ENCODE measurements around the gene HNRNPUL1. TPM values are rescaled to one million over a fixed set of nuclear protein-coding genes. Genes with fewer than 3 reads are reported as not detected.

Gene HNRNPUL1
- total and polyA plus RNA-seq, 9 of the 15 experiments (the other 6 are each of a cell fraction or from before 2014, with no cell fraction given), result 7.3 to 211 (median 85.0) TPM

DNA sequence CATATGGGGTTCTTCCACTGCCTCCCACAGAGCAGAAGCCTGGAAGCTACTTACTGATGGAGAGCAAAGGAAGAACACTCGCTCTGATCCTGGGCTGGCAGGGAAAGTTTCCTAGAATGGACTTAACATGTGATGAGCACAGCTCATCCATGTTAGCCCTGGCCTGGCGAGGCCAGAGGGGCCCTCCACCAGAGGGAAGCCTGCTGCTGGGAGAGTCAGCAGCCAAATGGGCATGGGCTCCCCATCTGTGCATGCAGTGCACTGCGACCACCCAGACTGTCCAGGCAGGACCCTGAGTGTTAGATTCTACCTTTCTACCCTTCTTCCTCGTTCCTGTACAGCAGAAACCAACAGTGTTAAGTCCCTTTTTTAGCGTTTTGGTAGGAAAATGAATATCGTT is 8.9 kb downstream of the HNRNPUL1 start:
- no peak for TF ChIP-seq ZNF165 (CRISPR knock-in tag; IDR thresholded peaks at IDR 0.05; ENCODE audit: borderline replicate concordance)
- no peak for TF ChIP-seq ARID1B (IDR thresholded peaks at IDR 0.05)
- TF ChIP-seq, protein P1, sequence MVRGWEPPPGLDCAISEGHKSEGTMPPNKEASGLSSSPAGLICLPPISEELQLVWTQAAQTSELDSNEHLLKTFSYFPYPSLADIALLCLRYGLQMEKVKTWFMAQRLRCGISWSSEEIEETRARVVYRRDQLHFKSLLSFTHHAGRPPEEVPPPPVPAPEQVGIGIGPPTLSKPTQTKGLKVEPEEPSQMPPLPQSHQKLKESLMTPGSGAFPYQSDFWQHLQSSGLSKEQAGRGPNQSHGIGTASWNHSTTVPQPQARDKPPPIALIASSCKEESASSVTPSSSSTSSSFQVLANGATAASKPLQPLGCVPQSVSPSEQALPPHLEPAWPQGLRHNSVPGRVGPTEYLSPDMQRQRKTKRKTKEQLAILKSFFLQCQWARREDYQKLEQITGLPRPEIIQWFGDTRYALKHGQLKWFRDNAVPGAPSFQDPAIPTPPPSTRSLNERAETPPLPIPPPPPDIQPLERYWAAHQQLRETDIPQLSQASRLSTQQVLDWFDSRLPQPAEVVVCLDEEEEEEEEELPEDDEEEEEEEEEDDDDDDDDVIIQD (CRISPR knock-in tag; IDR thresholded peaks at IDR 0.05), result no peak
- TF ChIP-seq, protein P2, sequence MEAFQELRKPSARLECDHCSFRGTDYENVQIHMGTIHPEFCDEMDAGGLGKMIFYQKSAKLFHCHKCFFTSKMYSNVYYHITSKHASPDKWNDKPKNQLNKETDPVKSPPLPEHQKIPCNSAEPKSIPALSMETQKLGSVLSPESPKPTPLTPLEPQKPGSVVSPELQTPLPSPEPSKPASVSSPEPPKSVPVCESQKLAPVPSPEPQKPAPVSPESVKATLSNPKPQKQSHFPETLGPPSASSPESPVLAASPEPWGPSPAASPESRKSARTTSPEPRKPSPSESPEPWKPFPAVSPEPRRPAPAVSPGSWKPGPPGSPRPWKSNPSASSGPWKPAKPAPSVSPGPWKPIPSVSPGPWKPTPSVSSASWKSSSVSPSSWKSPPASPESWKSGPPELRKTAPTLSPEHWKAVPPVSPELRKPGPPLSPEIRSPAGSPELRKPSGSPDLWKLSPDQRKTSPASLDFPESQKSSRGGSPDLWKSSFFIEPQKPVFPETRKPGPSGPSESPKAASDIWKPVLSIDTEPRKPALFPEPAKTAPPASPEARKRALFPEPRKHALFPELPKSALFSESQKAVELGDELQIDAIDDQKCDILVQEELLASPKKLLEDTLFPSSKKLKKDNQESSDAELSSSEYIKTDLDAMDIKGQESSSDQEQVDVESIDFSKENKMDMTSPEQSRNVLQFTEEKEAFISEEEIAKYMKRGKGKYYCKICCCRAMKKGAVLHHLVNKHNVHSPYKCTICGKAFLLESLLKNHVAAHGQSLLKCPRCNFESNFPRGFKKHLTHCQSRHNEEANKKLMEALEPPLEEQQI (IDR thresholded peaks at IDR 0.05), result no peak
- TF ChIP-seq NR1H2 (CRISPR knock-in tag; IDR thresholded peaks at IDR 0.05), result no peak
- no peak for TF ChIP-seq CTBP1 (IDR thresholded peaks at IDR 0.05; ENCODE audit: borderline replicate concordance)
- no peak for TF ChIP-seq SMARCC2 (IDR thresholded peaks at IDR 0.05; ENCODE audit: low read depth)
- TF ChIP-seq, protein P3, sequence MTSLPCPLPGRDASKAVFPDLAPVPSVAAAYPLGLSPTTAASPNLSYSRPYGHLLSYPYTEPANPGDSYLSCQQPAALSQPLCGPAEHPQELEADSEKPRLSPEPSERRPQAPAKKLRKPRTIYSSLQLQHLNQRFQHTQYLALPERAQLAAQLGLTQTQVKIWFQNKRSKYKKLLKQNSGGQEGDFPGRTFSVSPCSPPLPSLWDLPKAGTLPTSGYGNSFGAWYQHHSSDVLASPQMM (CRISPR knock-in tag; IDR thresholded peaks at IDR 0.05), result no peak
- TF ChIP-seq ZNF561 (CRISPR knock-in tag; conservative IDR thresholded peaks at IDR 0.05), result no peak
- no peak for TF ChIP-seq BRCA1 (IDR thresholded peaks at IDR 0.05)
- TF ChIP-seq BRCA1 (CRISPR knock-in tag; IDR thresholded peaks at IDR 0.05), result no peak
- no peak for TF ChIP-seq BCOR (IDR thresholded peaks at IDR 0.05)
- no peak for TF ChIP-seq SPI1 (IDR thresholded peaks at IDR 0.05; ENCODE audit: borderline replicate concordance, low read depth, low read length)
- TF ChIP-seq EP300 (IDR thresholded peaks at IDR 0.05; ENCODE audit: low read length), result no peak
- TF ChIP-seq, protein P4, sequence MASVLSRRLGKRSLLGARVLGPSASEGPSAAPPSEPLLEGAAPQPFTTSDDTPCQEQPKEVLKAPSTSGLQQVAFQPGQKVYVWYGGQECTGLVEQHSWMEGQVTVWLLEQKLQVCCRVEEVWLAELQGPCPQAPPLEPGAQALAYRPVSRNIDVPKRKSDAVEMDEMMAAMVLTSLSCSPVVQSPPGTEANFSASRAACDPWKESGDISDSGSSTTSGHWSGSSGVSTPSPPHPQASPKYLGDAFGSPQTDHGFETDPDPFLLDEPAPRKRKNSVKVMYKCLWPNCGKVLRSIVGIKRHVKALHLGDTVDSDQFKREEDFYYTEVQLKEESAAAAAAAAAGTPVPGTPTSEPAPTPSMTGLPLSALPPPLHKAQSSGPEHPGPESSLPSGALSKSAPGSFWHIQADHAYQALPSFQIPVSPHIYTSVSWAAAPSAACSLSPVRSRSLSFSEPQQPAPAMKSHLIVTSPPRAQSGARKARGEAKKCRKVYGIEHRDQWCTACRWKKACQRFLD (CRISPR knock-in tag; IDR thresholded peaks at IDR 0.05), result no peak
- intact Hi-C loops (cut with micrococcal nuclease), result no loop called here
- Histone ChIP-seq H3K27ac (ENCODE audit: extremely low read depth, low read depth, low read length) (no peak overlapping the region), H3K9ac (ENCODE audit: insufficient read depth in 1 of 2, low read depth in 2 of 2, low read length in 2 of 2) (peak overlapping the region in 1 of 2 experiments; percentile 30; a peak in 1 of 4 replicates), H2AFZ (ENCODE audit: low read depth, low read length) (no peak overlapping the region), H3K4me2 (ENCODE audit: insufficient read depth, low read length) (no peak overlapping the region), H3K27me3 (ENCODE audit: control insufficient read depth in 2 of 2, insufficient read depth in 2 of 2, low read length in 2 of 2) (no peaks in the 10 kb centered on the region), H3K4me1 (replicated peaks in 1 of 2; ENCODE audit: control insufficient read depth in 2 of 2, insufficient read depth in 2 of 2, low read length in 2 of 2) (no peaks in the 10 kb centered on the region), H3K36me3 (ENCODE audit: control insufficient read depth, insufficient read depth, low read length) (peaks cover 99% of the 10 kb centered on the region), H4K20me1 (replicated peaks; ENCODE audit: control insufficient read depth, insufficient read depth, low read length) (no peaks in the 10 kb centered on the region; the same call in 1 of the 2 replicates), H3K79me2 (ENCODE audit: control insufficient read depth, insufficient read depth, low read length) (peaks cover 13% of the 10 kb centered on the region), H3K9me1 (ENCODE audit: control insufficient read depth, insufficient read depth, low read length) (no peaks in the 10 kb centered on the region), H3K9me3 (replicated peaks; ENCODE audit: control insufficient read depth, insufficient read depth, low read depth, low read length) (no peaks in the 10 kb centered on the region), H3K4me3 (no peak overlapping the region)
- no TSS peak for BruUV-seq (replicated peaks)
- ATAC-seq (no peak), DNase-seq (ENCODE audit: extremely low read depth in 1 of 4, low spot score in 3 of 4) (no peak), FAIRE-seq (no peak)
- CTCF ChIA-PET (ENCODE audit: low intra/inter-chr PET ratio), result no interaction called here
- POLR2A ChIA-PET, result interaction anchor here (0.7 to 1.7 kb wide), 3 partner anchors 9 to 32 kb away, joined by 3 to 5 read pairs (median 4); partner anchors contain the start of gene HNRNPUL1
- 94% methylated on average over 5 of the region's 6 CpGs for WGBS (ENCODE audit: insufficient coverage, low coverage, missing lambda C conversion rate)
- in situ Hi-C loops (cut with MboI), result no loop called here

Measured in K562 (cell line).